MCF 10A (cell line): Measurements from ENCODE around the gene OSCP1. TPM values are rescaled to one million over a fixed set of nuclear protein-coding genes. Genes with fewer than 3 reads are reported as not detected.

Experiments
- BruUV-seq: library from RNA; stranded (reverse); fragments of 400-500 nt; replicated peaks from 2 replicates; lab custom pipeline; 2021; lab: Mats Ljungman, UMichigan
- CTCF ChIA-PET: fragments of 300-600 bp; sonication (Branson Sonifier 250); formaldehyde crosslinking; extraction: SDS; loops from one replicate; lab custom pipeline; 2021; ENCODE audit warnings: antibody characterized with exemption, inconsistent platforms; lab: Yijun Ruan, JAX
- POLR2A ChIA-PET: fragments of 300-600, 350-650 bp; sonication (Branson Sonifier 250); formaldehyde crosslinking; extraction: SDS; loops from one replicate; lab custom pipeline; 2020; ENCODE audit warnings: antibody characterized with exemption, inconsistent platforms; lab: Yijun Ruan, JAX
- DNase-seq: peaks from one replicate; pipeline ENCODE4 v3.0.0-alpha.2; 2018; ENCODE audit not compliant: unreplicated experiment
- H3K27ac Mint-ChIP-seq: one replicate; pipeline ENCODE4 v1.8.0; 2022; ENCODE audit warnings: mild to moderate bottlenecking, low read depth, mixed read lengths; ENCODE audit not compliant: unreplicated experiment
- H3K27me3 Mint-ChIP-seq: one replicate; pipeline ENCODE4 v1.8.0; 2022; ENCODE audit warnings: mixed read lengths; ENCODE audit not compliant: insufficient read depth, unreplicated experiment
- H3K36me3 Mint-ChIP-seq: one replicate; pipeline ENCODE4 v1.8.0; 2022; ENCODE audit warnings: mild to moderate bottlenecking, moderate library complexity, mixed read lengths; ENCODE audit not compliant: insufficient read depth, unreplicated experiment
- H3K4me1 Mint-ChIP-seq: one replicate; pipeline ENCODE4 v1.8.0; 2022; ENCODE audit warnings: mixed read lengths; ENCODE audit not compliant: insufficient read depth, unreplicated experiment
- H3K4me3 Mint-ChIP-seq: one replicate; pipeline ENCODE4 v1.8.0; 2022; ENCODE audit warnings: mild to moderate bottlenecking, moderate library complexity, mixed read lengths; ENCODE audit not compliant: unreplicated experiment
- H3K9me3 Mint-ChIP-seq: one replicate; pipeline ENCODE4 v1.8.0; 2022; ENCODE audit warnings: mixed read lengths; ENCODE audit not compliant: unreplicated experiment
- intact Hi-C: fragments of 100-400 bp; cut with micrococcal nuclease; formaldehyde crosslinking; loops from 2 replicates; pipeline ENCODE4 v1.14.1; 2022
- total RNA-seq: library from RNA; stranded (reverse); gene quantifications from 2 replicates; pipeline ENCODE4 v1.2.3, GENCODE V29; 2022
- TF ChIP-seq, protein P1 (sequence below): fragments of 200-600 bp; IDR thresholded peaks from one replicate; pipeline ENCODE4 v1.8.0; 2022; ENCODE audit warnings: antibody characterized with exemption, mild to moderate bottlenecking; ENCODE audit not compliant: unreplicated experiment

The OSCP1 gene
- total RNA-seq, 1 experiment from 2014 or later, result 7.6 TPM

DNA sequence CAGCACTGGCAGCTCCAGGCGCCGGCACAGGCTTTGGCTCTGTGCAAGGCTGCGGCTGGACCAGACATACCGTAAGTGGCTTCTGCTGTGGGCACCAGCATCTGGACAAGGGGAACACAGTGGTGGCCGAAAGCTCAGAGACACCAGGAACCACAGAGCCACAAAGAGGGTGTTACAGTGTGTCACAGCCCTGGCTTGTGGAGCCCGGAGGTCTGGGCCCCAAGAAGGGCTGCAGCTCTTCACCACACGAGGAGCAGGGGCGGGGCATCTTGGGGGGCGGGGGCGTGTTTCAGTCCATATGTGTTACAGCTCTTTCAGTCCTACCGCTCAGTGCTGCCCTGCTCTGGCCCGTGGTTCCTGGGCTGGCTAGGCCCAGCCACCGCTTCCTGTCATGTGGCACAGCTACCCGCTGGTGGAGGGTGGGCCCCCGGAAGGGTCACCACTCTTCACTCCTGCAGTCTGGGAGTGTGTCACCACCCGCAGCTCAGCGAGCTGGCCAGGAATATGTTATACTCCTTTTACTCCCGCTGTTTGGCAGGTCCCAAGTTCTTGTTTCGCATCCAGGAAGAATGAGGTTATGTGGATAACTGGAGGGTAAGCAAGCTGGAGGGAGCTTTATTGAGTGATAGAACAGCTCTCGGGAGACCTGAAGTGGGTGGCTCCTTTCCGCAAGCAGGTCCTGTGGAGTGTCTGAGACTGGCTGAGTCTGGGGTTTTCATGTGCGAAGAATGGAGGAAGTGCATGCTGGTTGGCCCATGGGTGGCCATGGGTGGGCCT lies 49.2 kb downstream of the OSCP1 start:
- BruUV-seq, result no TSS peak
- POLR2A ChIA-PET, result interaction anchor here (6.3 kb wide), 1 partner anchor 15 kb away, joined by 148 read pairs; the partner anchor contains the start of gene STK40
- CTCF ChIA-PET, result interaction anchor here (0.6 to 1.2 kb wide), 4 partner anchors 15 to 1002 kb away, joined by 3 read pairs; no protein-coding TSS in a partner anchor
- intact Hi-C loops, result no loop called here
- Mint-ChIP-seq H3K27me3 (peaks cover 10% of the 10 kb centered on the region), H3K4me3 (no peak overlapping the region), H3K27ac (no peak overlapping the region), H3K36me3 (peaks cover 5% of the 10 kb centered on the region), H3K4me1 (peaks cover 7% of the 10 kb centered on the region), H3K9me3 (no peaks in the 10 kb centered on the region)
- TF ChIP-seq, protein P1, sequence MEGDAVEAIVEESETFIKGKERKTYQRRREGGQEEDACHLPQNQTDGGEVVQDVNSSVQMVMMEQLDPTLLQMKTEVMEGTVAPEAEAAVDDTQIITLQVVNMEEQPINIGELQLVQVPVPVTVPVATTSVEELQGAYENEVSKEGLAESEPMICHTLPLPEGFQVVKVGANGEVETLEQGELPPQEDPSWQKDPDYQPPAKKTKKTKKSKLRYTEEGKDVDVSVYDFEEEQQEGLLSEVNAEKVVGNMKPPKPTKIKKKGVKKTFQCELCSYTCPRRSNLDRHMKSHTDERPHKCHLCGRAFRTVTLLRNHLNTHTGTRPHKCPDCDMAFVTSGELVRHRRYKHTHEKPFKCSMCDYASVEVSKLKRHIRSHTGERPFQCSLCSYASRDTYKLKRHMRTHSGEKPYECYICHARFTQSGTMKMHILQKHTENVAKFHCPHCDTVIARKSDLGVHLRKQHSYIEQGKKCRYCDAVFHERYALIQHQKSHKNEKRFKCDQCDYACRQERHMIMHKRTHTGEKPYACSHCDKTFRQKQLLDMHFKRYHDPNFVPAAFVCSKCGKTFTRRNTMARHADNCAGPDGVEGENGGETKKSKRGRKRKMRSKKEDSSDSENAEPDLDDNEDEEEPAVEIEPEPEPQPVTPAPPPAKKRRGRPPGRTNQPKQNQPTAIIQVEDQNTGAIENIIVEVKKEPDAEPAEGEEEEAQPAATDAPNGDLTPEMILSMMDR, result no peak
- no peak for DNase-seq

DNA sequence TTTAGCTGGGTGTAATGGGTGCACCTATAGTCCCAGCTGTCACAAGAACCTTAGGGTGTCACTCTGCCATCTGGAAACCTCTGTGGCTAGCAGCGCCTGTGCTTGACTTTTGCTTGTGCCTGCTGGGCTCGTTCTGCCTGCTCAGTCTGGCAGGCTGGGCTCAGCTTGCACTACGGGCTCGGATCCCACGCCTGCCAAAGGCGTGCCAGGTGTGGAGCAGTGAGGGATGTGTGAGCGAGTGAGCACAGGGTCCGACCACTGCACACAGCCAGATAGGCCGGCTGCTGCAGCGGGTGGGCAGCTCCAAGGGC lies 49.8 kb downstream of the OSCP1 start:
- CTCF ChIA-PET, result interaction anchor here (0.5 to 1.6 kb wide), 6 partner anchors 14 to 1395 kb away, joined by 3 to 8 read pairs (median 3); no protein-coding TSS in a partner anchor
- peaks cover 7% of the 10 kb centered on the region for H3K4me1 Mint-ChIP-seq
- POLR2A ChIA-PET, result interaction anchor here (6.3 kb wide), 1 partner anchor 14 kb away, joined by 148 read pairs; the partner anchor contains the start of gene STK40
- peaks cover 10% of the 10 kb centered on the region for H3K27me3 Mint-ChIP-seq
- DNase-seq, result no peak
- no peak overlapping the region for H3K27ac Mint-ChIP-seq
- H3K9me3 Mint-ChIP-seq, result no peaks in the 10 kb centered on the region
- intact Hi-C loops, result no loop called here
- H3K4me3 Mint-ChIP-seq, result no peak overlapping the region
- TF ChIP-seq, protein P1, result no peak
- H3K36me3 Mint-ChIP-seq, result peaks cover 5% of the 10 kb centered on the region
- no TSS peak for BruUV-seq

DNA sequence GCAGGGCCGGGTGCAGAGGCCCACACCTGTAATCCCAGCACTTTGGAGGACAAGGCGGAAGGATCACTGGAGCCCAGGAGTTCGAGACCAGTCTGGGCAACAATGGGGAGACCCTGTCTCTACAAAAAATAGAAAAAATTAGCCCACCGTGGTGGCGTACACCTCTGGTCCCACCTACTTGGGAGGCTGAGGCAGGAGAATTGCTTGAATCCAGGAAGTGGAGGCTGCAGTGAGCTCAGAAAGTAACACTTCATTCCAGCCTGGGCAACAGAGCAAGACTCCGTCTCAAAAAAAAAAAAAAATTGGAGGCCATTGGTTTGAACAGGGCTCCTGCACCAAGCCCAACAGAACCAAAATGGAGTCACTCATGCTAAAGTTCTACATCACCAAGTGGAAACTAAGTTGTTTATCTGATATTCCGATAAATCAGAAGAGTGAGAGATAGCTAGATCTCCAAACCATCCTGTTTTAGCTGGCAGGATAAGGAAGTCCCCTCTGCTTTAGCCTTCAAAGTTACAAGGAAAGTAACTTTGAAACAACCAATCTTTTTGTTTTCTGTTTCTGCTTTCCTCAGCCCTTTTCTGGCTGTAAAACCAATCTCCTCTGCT lies 51.8 kb downstream of the OSCP1 start:
- CTCF ChIA-PET, result interaction anchor here (0.7 to 2.4 kb wide), 7 partner anchors 10 to 92 kb away, joined by 3 to 17 read pairs (median 7); partner anchors contain the start of gene SH3D21
- no peaks in the 10 kb centered on the region for H3K9me3 Mint-ChIP-seq
- peak overlapping the region; percentile 90 for H3K4me3 Mint-ChIP-seq
- peaks cover 7% of the 10 kb centered on the region for H3K4me1 Mint-ChIP-seq
- POLR2A ChIA-PET, result interaction anchor here (0.7 to 6.3 kb wide), 13 partner anchors 10 to 1084 kb away, joined by 3 to 148 read pairs (median 4); partner anchors contain the start of genes OSCP1, SH3D21, STK40 and TRAPPC3
- intact Hi-C loops, result no loop called here
- no peak for DNase-seq
- H3K27ac Mint-ChIP-seq, result peak overlapping the region; percentile 87
- H3K27me3 Mint-ChIP-seq, result no peaks in the 10 kb centered on the region
- peaks cover 13% of the 10 kb centered on the region for H3K36me3 Mint-ChIP-seq
- BruUV-seq, result no TSS peak
- TF ChIP-seq, protein P1, result no peak
